ENCODE data around the gene KMT5B. TPM values are rescaled to one million over a fixed set of nuclear protein-coding genes. Genes with fewer than 3 reads are reported as not detected.

Gene KMT5B
- total RNA-seq, 2 donors from 2014 or later = 20.2 to 20.5 TPM

DNA sequence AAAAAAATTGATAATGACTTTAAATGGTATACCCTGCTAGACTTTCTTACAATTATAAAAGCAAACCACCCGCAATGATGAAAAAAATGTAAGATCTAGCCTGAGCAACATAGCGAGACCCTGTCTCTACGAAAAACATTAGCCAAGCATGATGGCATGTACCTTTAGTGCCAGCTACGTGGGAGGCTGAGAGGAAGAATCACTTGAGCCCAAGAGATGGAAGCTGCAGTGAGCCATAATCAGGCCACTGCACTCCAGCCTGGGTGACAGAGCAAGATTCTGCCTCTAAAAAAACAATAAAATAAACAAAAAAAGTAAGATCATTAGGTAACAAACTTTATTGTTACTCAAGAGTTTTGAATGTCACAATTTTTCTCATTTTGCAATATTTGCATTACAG, 39.2 kb downstream of the KMT5B start:
- no peaks in the 10 kb centered on the region for H3K27me3 ChIP-seq
- H3K9me3 ChIP-seq = no peaks in the 10 kb centered on the region
- H3K27ac ChIP-seq = no peak overlapping the region
- no peak for DNase-seq (ENCODE audit: low spot score)
- peaks cover 79% of the 10 kb centered on the region for H3K36me3 ChIP-seq
- TF ChIP-seq, protein P1, sequence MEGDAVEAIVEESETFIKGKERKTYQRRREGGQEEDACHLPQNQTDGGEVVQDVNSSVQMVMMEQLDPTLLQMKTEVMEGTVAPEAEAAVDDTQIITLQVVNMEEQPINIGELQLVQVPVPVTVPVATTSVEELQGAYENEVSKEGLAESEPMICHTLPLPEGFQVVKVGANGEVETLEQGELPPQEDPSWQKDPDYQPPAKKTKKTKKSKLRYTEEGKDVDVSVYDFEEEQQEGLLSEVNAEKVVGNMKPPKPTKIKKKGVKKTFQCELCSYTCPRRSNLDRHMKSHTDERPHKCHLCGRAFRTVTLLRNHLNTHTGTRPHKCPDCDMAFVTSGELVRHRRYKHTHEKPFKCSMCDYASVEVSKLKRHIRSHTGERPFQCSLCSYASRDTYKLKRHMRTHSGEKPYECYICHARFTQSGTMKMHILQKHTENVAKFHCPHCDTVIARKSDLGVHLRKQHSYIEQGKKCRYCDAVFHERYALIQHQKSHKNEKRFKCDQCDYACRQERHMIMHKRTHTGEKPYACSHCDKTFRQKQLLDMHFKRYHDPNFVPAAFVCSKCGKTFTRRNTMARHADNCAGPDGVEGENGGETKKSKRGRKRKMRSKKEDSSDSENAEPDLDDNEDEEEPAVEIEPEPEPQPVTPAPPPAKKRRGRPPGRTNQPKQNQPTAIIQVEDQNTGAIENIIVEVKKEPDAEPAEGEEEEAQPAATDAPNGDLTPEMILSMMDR (IDR thresholded peaks at IDR 0.05) = no peak
- no peaks in the 10 kb centered on the region for H3K4me1 ChIP-seq
- H3K4me3 ChIP-seq = no peak overlapping the region

DNA sequence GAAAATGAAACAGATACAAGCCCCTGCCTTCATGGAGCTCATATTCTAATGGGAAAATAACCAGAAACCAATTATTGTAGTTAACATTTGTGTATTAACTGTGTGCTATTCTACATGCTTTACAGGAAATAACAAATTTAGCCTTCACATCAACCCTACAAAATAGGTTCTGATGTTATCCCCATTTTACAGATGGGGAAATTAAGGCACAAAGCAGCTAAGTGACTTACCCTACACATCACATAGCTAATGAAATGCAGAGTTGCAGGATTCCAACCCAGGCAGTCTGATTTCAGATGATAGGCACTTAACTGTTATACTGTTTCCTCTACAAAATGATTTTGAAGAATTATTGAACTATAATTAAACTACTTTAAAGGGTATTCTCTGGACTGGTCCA, 43.7 kb downstream of the KMT5B start:
- DNase-seq (ENCODE audit: low spot score) = no peak
- Histone ChIP-seq H3K36me3 (peaks cover 94% of the 10 kb centered on the region), H3K9me3 (no peaks in the 10 kb centered on the region), H3K27me3 (no peaks in the 10 kb centered on the region), H3K4me1 (no peaks in the 10 kb centered on the region), H3K27ac (no peak overlapping the region), H3K4me3 (no peak overlapping the region)
- TF ChIP-seq, protein P1 (IDR thresholded peaks at IDR 0.05) = no peak

DNA sequence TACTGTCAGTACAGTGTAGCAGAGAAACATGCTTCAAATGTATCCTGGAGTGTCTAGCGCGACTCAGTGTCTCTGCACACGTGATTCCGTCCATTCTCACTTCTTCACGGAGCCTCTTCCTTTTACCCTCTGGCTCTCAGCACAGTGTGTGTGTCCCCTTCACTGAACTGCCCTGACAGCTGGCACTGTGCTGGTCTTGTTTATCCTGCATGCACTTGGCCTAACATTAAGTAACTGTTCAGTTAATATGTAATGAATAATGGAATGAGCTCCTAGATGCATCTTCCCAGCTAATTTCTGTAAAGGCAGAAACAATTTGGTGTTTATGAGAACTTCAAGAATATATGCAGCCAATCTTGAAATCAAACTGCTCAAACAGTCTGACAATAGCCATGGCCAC, 44.4 kb downstream of the KMT5B start:
- H3K4me1 ChIP-seq = no peaks in the 10 kb centered on the region
- no peak for DNase-seq (ENCODE audit: low spot score)
- H3K27me3 ChIP-seq = no peaks in the 10 kb centered on the region
- TF ChIP-seq, protein P1 (IDR thresholded peaks at IDR 0.05) = no peak
- peaks cover 94% of the 10 kb centered on the region for H3K36me3 ChIP-seq
- H3K4me3 ChIP-seq = no peak overlapping the region
- no peak overlapping the region for H3K27ac ChIP-seq
- no peaks in the 10 kb centered on the region for H3K9me3 ChIP-seq

DNA sequence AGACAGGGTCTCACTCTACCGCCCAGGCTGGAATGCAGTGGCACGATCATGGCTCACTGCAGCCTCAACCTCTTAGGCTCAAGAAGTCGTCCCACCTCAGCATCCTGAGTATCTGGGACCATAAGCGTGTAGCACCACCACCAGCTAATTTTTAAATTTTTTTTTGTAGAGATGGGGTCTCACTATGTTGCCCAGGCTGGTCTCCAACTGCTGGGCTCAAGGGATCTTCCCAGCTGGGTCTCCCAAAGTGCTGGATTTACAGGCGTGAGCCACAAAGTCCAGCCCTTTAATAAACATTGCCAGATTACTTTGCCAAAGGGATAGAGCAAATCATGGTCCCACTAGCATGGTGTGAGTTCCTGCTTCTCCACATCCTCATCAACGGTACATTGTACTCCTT, 45.6 kb downstream of the KMT5B start:
- peaks cover 83% of the 10 kb centered on the region for H3K36me3 ChIP-seq

DNA sequence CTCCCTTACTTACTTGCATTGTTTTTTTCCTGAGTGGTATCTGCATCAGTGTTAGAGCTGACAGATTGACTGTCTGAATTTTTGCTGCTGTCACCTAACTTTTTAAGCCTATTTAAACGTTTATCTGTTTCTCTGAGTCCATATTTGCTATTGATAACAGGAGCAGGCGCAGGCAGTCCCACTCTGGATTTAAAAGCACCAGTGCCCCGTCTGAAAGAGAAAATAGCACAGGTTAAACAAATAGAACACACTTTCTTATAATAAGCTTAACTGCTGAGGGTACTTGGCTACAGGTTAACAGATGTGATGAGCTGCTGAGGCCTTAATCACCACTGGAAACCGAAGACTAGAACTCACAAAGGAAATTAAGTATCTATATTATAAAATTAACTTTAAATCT, 46.1 kb downstream of the KMT5B start:
- Histone ChIP-seq H3K27me3 (no peaks in the 10 kb centered on the region), H3K9me3 (no peaks in the 10 kb centered on the region), H3K36me3 (peaks cover 78% of the 10 kb centered on the region), H3K27ac (no peak overlapping the region), H3K4me1 (no peaks in the 10 kb centered on the region), H3K4me3 (no peak overlapping the region)
- no peak for DNase-seq (ENCODE audit: low spot score)
- TF ChIP-seq, protein P1 (IDR thresholded peaks at IDR 0.05) = no peak

More for the DNA sequence above, 45.6 kb downstream of the KMT5B start:
- Histone ChIP-seq H3K4me1 (no peaks in the 10 kb centered on the region), H3K4me3 (no peak overlapping the region), H3K9me3 (no peaks in the 10 kb centered on the region), H3K27me3 (no peaks in the 10 kb centered on the region), H3K27ac (no peak overlapping the region)
- TF ChIP-seq, protein P1 (IDR thresholded peaks at IDR 0.05) = no peak
- DNase-seq (ENCODE audit: low spot score) = no peak

DNA sequence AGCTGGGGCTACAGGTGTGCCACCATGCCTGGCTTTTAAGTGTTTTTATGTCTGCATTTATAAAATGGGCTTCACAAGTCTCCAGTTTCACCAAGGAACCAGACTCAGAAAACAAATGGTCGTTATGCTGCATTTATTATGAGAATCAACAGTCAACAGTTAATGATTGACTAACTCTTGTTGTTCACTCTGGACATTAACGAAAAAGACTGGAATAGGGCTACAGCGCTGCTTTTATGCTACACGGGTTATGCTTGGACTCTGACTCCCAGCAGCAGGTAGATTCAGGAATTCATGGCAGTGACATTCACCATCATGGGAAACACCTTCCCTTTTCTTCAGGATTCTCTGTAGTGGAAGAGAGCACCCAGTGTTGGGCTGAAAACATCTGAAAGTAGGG, 47.5 kb downstream of the KMT5B start:
- no peaks in the 10 kb centered on the region for H3K27me3 ChIP-seq

More for the DNA sequence above, 47.5 kb downstream of the KMT5B start:
- Histone ChIP-seq H3K9me3 (no peaks in the 10 kb centered on the region), H3K4me3 (no peak overlapping the region), H3K4me1 (no peaks in the 10 kb centered on the region), H3K36me3 (peaks cover 64% of the 10 kb centered on the region), H3K27ac (no peak overlapping the region)
- TF ChIP-seq, protein P1 (IDR thresholded peaks at IDR 0.05) = no peak
- no peak for DNase-seq (ENCODE audit: low spot score)
